T-helper 1 cell treated with Interleukin-12 subunit alpha and Interleukin-12 subunit beta and Interleukin-4 antibody, amounts not matched to agents 30 μg/mL and 1 μg/mL, for 36 hours (primary cell): Measurements from ENCODE around the gene RGPD8.
A peak's percentile ranks its signal among the peaks of the same experiment; 100 is the strongest.
"Not testable (repeated sequence)": the region's sequence is repeated elsewhere in the genome, so short reads cannot be mapped to it uniquely, and the experiment has no call there.

Source experiments
- H3K27ac Mint-ChIP-seq: one replicate; pipeline ENCODE4 v1.8.0; 2021; ENCODE audit warnings: mild to moderate bottlenecking, mixed read lengths
- H3K27me3 Mint-ChIP-seq: one replicate; pipeline ENCODE4 v1.8.0; 2021; ENCODE audit warnings: low read depth, mixed read lengths
- H3K36me3 Mint-ChIP-seq: one replicate; pipeline ENCODE4 v1.8.0; 2021; ENCODE audit warnings: low read depth, mixed read lengths
- H3K4me1 Mint-ChIP-seq: one replicate; pipeline ENCODE4 v1.8.0; 2021; ENCODE audit warnings: low read depth, mixed read lengths
- H3K4me3 Mint-ChIP-seq: one replicate; pipeline ENCODE4 v1.8.0; 2021; ENCODE audit warnings: mild to moderate bottlenecking, moderate library complexity, mixed read lengths
- H3K9me3 Mint-ChIP-seq: one replicate; pipeline ENCODE4 v1.8.0; 2021; ENCODE audit warnings: mixed read lengths

RGPD8 gene

GRCh38 chr2:112360055-112360454 is 73.4 kb downstream of the RGPD8 start:
- H3K4me1 Mint-ChIP-seq, H3K27ac Mint-ChIP-seq, H3K9me3 Mint-ChIP-seq, H3K27me3 Mint-ChIP-seq, H3K4me3 Mint-ChIP-seq, H3K36me3 Mint-ChIP-seq: not testable (repeated sequence)

- not testable (repeated sequence) for H3K9me3 Mint-ChIP-seq, H3K36me3 Mint-ChIP-seq, H3K4me3 Mint-ChIP-seq, H3K27ac Mint-ChIP-seq, H3K27me3 Mint-ChIP-seq, H3K4me1 Mint-ChIP-seq
These were observed 79.1 kb downstream of the RGPD8 start for GRCh38 chr2:112354335-112354734.

GRCh38 chr2:112352809-112353603 is 80.4 kb downstream of the RGPD8 start:
- not testable (repeated sequence) for H3K9me3 Mint-ChIP-seq, H3K27me3 Mint-ChIP-seq, H3K4me1 Mint-ChIP-seq, H3K27ac Mint-ChIP-seq, H3K4me3 Mint-ChIP-seq, H3K36me3 Mint-ChIP-seq

- not testable (repeated sequence) for H3K4me1 Mint-ChIP-seq, H3K27me3 Mint-ChIP-seq
These were observed 81.2 kb downstream of the RGPD8 start for GRCh38 chr2:112352292-112352691.

DNA sequence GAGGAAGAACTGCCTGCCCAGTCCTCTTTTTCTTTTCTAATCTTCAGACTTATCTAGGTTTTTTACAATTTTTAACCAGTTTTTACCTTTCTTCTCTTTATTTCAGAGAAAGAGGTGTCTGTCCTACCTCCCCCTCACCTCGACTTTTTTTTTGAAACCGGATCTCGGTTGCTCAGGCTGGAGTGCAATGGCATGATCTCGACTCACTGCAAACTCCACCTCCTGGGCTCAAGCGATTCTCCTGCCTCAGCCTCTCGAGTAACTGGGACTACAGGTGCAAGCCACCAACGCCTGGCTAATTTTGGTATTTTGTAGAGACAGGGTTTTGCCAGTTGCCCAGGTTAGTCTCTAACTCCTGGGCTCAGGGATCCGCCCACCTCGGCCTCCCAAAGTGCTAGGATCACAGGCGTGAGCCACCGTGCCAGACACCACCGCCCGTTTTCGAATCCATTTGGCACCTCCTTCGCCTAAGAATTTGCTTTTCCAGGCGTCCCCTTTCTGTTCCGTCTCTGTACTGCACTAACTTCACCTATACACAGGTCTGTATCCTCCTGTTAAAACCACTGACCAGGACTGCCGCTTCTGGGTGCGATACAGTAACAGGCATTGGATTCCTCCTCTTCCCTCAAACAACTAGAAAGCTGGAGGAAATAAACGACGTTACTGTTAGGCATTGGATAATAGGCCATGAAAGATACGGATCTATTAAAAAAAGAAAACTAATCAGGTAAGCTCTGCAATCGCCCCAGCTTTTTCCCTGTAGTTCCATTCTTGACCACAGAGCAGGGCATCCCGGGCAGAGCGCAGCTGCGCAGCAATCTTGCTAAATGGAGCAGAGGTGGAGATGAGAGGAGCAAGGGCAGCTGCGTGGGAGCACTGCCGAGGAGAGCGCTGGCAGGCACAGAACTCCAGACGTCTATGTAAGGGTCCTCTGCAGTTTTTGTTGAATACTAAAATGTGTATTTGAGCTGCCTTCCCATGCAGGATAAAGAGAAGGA is 88.1 kb downstream of the RGPD8 start:
- no peaks in the 10 kb centered on the region for H3K27me3 Mint-ChIP-seq
- no peak overlapping the region for H3K27ac Mint-ChIP-seq
- peaks cover 2% of the 10 kb centered on the region for H3K36me3 Mint-ChIP-seq
- H3K9me3 Mint-ChIP-seq, result peaks cover 10% of the 10 kb centered on the region
- H3K4me3 Mint-ChIP-seq, result no peak overlapping the region
- H3K4me1 Mint-ChIP-seq, result peaks cover 16% of the 10 kb centered on the region

More at GRCh38 chr2:112352292-112352691, 81.2 kb downstream of the RGPD8 start:
- H3K27ac Mint-ChIP-seq, H3K9me3 Mint-ChIP-seq, H3K4me3 Mint-ChIP-seq, H3K36me3 Mint-ChIP-seq: not testable (repeated sequence)

DNA sequence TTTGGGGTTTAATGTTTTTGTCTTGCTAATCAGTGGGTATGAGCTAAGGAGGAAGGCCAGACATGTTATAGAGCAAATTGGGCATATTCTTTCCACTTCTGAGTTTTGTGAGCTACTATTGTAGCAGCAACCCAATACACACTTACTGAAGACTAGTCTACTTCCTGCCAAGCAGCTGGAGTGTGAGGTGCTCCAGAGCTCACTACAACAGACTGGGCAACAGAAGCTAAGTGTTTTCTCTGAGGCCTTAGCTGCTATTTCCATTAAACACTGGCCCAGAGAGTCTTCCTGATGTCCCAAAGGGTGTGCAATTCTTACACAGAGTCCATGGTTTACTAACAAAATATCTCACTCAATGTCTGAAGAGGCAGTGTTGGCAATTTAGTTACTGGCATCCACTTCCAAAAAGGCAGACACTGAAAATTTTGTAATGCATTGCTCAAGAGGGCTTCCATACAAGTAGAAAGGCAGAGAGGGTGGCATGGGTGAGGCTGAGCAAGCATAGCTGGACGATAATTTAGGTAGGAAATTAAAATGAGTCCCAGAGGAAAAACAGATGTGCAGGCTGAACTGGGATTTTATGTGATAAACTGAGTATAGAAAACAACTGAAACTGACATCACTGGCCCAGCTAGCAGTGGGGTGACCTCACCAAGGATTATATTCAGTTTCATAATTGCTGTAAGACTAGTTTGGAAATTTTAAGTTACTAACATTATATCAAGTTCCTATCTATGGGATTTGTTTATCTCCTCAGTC is 89.4 kb downstream of the RGPD8 start:
- Mint-ChIP-seq H3K4me1 (peaks cover 16% of the 10 kb centered on the region), H3K27ac (peak overlapping the region; percentile 15), H3K27me3 (no peaks in the 10 kb centered on the region), H3K36me3 (peaks cover 2% of the 10 kb centered on the region), H3K9me3 (peaks cover 10% of the 10 kb centered on the region), H3K4me3 (no peak overlapping the region)

DNA sequence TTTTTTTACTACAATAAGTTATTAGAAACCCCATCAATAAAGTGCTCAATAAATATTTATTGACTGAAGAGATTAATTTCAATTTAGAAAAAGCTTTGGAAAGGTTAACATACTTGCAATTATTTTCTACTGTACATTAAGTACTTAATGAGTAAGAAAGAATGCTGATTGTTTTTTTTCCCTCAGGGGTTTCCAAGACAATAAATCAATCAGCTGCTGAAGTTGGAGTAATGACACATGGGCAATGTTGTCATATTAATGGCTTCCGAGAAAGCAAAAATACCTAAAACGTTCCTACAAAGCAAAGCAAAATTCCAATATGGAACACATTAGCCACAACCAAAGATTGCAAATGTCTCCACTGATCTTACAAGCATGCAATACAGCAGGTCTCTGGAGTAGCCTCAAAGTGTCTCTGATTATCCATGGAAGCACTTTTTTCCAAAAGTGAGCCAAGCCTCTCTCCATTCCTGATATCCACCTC is 91.3 kb downstream of the RGPD8 start:
- H3K4me1 Mint-ChIP-seq, result peaks cover 16% of the 10 kb centered on the region
- no peak overlapping the region for H3K27ac Mint-ChIP-seq
- no peaks in the 10 kb centered on the region for H3K36me3 Mint-ChIP-seq
- no peaks in the 10 kb centered on the region for H3K27me3 Mint-ChIP-seq
- H3K9me3 Mint-ChIP-seq, result peaks cover 8% of the 10 kb centered on the region
- no peak overlapping the region for H3K4me3 Mint-ChIP-seq

DNA sequence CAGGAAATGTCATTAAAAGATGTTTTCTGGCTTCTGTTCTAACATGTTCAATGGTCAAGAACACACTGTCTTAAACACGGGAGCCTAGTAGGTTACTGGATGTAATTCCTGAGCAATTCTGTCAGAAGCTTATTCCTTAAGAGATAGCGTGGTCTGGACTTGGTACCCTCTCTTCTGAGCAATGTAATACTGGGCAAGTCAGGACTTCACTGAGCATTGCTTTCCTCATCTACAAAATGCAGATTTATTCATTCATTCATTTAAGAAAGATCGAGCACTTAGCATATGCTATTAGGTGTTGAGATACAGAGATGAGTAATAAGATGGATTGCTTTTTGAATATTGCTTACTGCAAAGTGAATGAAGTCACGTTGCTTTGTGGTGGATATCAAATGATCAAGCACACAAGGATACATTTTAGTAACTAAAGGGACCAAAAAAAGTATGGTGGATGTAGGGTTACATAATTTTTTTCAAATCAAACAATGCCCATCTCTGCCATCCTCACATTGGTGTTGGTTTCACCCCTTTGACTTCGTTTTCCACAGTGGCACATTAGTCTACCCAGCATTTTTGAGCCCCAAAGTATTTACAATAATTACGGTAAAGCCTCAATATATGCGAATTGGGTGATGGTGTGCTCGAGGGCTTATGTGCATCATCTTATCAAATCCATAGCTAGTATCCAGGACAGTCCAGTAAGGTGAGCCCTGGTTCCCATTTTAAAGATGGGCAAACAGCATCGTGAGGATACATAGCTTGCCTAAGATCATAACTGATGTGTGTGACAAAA is 92.8 kb downstream of the RGPD8 start:
- Mint-ChIP-seq H3K27me3 (no peaks in the 10 kb centered on the region), H3K9me3 (peaks cover 2% of the 10 kb centered on the region), H3K36me3 (no peaks in the 10 kb centered on the region), H3K4me1 (peaks cover 16% of the 10 kb centered on the region), H3K27ac (no peak overlapping the region), H3K4me3 (no peak overlapping the region)

- Mint-ChIP-seq H3K27me3 (no peaks in the 10 kb centered on the region), H3K9me3 (no peaks in the 10 kb centered on the region), H3K4me1 (peaks cover 15% of the 10 kb centered on the region), H3K27ac (no peak overlapping the region), H3K36me3 (no peaks in the 10 kb centered on the region), H3K4me3 (no peak overlapping the region)
These were observed 93.5 kb downstream of the RGPD8 start for GRCh38 chr2:112339986-112340385.

DNA sequence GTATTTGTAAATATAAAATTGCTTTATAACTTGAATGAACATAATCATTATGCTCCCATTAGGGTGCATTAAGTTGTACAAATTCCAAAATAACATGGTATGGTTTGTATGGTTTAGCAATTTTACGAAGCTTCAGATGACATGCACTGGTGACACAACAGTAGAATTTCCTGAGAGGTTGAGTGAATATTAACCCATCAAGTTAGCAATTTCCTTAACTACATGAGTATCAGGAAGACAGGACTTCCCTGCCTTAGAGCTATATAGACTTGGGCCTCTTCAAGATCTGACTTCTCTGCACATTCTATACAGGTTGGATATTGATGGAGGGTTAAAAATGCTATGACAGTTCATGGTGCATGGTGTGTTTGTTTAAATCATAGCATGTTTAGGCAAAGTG is 97.8 kb downstream of the RGPD8 start:
- H3K27me3 Mint-ChIP-seq, result no peaks in the 10 kb centered on the region

DNA sequence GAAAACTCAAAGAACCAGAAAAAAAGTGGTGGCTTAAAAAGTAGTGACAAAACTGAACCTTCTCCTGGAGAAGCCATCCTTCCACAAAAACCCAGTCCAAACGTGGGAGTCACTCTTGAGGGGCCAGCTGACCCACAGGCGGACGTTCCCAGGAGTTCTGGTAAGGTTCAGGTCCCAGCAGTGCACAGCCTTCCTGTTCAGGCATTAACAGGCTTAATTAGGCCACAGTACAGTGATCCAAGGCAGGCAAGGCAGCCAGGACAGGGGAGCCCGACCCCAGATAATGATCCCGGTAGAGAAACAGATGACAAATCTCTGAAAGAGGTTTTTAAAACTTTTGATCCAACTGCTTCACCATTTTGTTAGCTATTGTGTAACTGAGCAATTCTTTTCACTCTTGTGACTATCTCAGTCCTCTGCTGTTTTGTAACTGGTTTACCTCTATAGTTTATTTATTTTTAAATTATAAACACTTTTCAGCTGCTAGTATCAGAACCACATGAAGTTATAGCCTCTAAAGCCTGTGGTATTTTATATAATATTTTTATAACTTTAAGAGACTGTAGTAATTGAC is 101.2 kb downstream of the RGPD8 start:
- H3K27ac Mint-ChIP-seq, result no peak overlapping the region

More for the DNA sequence above, 97.8 kb downstream of the RGPD8 start:
- Mint-ChIP-seq H3K4me1 (no peaks in the 10 kb centered on the region), H3K36me3 (peaks cover 2% of the 10 kb centered on the region), H3K4me3 (no peak overlapping the region), H3K27ac (no peak overlapping the region), H3K9me3 (no peaks in the 10 kb centered on the region)

GRCh38 chr2:112322919-112323318 is 110.5 kb downstream of the RGPD8 start:
- no peaks in the 10 kb centered on the region for H3K27me3 Mint-ChIP-seq
- peaks cover 5% of the 10 kb centered on the region for H3K36me3 Mint-ChIP-seq
- H3K4me3 Mint-ChIP-seq, result no peak overlapping the region
- peaks cover 3% of the 10 kb centered on the region for H3K9me3 Mint-ChIP-seq
- no peak overlapping the region for H3K27ac Mint-ChIP-seq
- no peaks in the 10 kb centered on the region for H3K4me1 Mint-ChIP-seq

More for the DNA sequence above, 101.2 kb downstream of the RGPD8 start:
- H3K4me3 Mint-ChIP-seq, result no peak overlapping the region
- peaks cover 4% of the 10 kb centered on the region for H3K36me3 Mint-ChIP-seq
- H3K9me3 Mint-ChIP-seq, result no peaks in the 10 kb centered on the region
- H3K4me1 Mint-ChIP-seq, result no peaks in the 10 kb centered on the region
- H3K27me3 Mint-ChIP-seq, result no peaks in the 10 kb centered on the region
